ENCODE results near the gene CCND3. TPM values are rescaled to one million over a fixed set of nuclear protein-coding genes. Genes with fewer than 3 reads are reported as not detected.
A peak's percentile ranks its signal among the peaks of the same experiment; 100 is the strongest.

Gene CCND3
- total RNA-seq, 1 donor, result 28.1 TPM

DNA sequence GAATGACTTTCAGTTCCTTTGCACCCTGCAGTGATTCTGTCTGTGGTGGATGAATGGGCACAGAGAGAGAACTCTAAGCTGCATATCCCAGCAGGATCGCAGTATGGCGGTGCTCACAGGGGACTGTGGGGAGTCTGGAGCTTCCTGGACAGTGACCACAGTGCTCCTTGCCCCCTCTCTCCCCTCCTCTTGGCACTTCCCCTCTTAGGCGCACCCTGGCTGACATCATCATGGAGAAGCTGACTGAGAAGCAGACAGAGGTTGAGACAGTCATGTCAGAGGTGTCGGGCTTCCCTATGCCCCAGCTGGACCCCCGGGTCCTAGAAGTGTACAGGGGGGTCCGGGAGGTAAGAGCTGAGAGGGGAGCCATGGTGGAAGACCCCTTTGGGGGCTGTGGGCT, 11.7 kb downstream of the CCND3 start:
- no peak overlapping the region for H3K4me3 ChIP-seq (ENCODE audit: low read depth, low read length)
- no peak for DNase-seq (ENCODE audit: low read depth)
- no peak for TF ChIP-seq CTCF (IDR thresholded peaks at IDR 0.05; ENCODE audit: insufficient read depth, low read length)

DNA sequence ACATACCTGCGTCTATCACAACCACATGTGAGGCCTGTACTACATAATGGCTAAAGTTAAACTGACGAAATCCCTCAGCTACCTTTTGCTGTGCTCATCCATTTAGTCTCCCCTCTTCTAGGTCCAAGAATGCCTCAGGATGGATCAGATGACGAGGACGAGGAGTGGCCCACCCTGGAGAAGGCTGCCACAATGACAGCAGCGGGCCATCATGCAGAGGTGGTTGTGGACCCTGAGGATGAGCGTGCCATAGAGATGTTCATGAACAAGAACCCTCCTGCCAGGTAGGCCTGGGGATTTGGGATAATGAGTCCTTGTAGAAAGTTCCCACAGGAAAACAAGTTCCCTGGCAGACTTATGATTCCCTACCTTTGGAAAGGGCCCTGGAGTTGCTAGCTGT, 14.4 kb downstream of the CCND3 start:
- no peak for TF ChIP-seq CTCF (IDR thresholded peaks at IDR 0.05; ENCODE audit: insufficient read depth, low read length)
- no peak for DNase-seq (ENCODE audit: low read depth)
- H3K4me3 ChIP-seq (ENCODE audit: low read depth, low read length), result no peak overlapping the region

DNA sequence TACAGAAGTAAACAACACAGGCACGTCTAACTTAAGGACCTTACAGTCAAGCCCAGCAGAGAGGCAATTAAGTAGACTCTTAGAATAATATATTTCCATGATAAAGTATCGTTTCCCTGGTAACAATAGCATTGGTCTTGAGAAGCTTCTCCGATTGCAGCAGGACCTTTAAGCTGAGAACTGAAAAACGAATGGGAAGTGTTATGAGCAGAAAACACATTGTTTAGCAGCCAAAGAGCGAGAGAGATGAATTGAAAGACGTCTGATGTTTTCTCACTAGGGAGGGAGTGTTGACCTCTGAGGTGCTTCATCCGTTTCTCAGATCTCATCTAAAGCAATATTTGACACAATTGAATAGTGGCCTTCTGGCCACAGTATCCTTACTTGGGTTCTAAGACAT, 19.5 kb downstream of the CCND3 start:
- TF ChIP-seq CTCF (IDR thresholded peaks at IDR 0.05; ENCODE audit: insufficient read depth, low read length), result no peak
- no peak for DNase-seq (ENCODE audit: low read depth)

DNA sequence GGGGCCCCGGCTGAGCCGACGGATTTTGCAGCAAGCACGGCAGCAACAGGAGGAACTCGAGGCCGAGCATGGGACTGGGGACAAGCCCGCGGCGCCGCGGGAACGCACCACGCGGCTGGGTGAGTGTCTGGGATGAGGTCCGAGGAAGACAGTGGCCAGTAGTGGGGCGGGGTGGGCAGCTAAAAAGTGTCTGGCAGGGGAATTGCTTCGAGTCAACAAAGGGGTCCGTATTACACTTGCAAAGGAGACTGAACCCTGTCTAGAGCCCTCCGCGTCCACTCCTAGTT, 20.0 kb downstream of the CCND3 start:
- H3K4me3 ChIP-seq (ENCODE audit: low read depth, low read length), result peak overlapping the region; percentile 100
- no peak for DNase-seq (ENCODE audit: low read depth)
- TF ChIP-seq CTCF (IDR thresholded peaks at IDR 0.05; ENCODE audit: insufficient read depth, low read length), result no peak

More for the DNA sequence above, 19.5 kb downstream of the CCND3 start:
- peak overlapping the region; percentile 100 for H3K4me3 ChIP-seq (ENCODE audit: low read depth, low read length)

- peak; percentile 95 for TF ChIP-seq CTCF (IDR thresholded peaks at IDR 0.05; ENCODE audit: insufficient read depth, low read length)
- DNase-seq (ENCODE audit: low read depth), result peak; percentile 94
- H3K4me3 ChIP-seq (ENCODE audit: low read depth, low read length), result peak within 1 kb of the TSS; percentile 100
Observed at GRCh38 chr6:41920921-41921711, 20.5 kb downstream of the CCND3 start, which contains the start of the genes BYSL and MED20. Gene BYSL (plus strand): TSS chr6:41921499. CDS start chr6:41921563, 64 bp downstream. Gene MED20 (minus strand): TSS chr6:41921139. CDS start chr6:41921018, 121 bp downstream.

DNA sequence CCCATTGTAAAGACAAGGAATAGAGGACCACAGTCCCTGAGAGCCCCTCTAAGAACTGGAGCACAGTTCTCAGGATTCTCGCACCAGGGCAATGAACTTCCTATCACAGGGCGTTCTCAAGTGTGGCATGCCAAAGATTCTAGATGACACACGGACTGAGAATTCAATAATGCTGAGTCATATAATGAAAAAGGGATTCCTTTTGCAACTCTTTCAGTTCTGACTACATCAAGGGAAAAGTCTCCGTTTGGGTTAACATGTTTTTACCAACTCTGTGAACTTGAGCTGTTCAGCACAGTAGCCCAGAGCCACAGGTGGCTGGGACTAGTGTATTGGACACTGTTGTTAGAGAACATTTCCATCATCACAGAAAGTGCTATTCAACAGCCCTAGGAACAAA, 24.1 kb downstream of the CCND3 start:
- DNase-seq (ENCODE audit: low read depth), result peak; percentile 94
- no peak overlapping the region for H3K4me3 ChIP-seq (ENCODE audit: low read depth, low read length)
- no peak for TF ChIP-seq CTCF (IDR thresholded peaks at IDR 0.05; ENCODE audit: insufficient read depth, low read length)
